Gastrocnemius medialis (tissue), 4 donors: Measurements from ENCODE around the gene PDK4. TPM values are rescaled to one million over a fixed set of nuclear protein-coding genes. Genes with fewer than 3 reads are reported as not detected.
"Not testable (repeated sequence)": the region's sequence is repeated elsewhere in the genome, so short reads cannot be mapped to it uniquely, and the experiment has no call there.

Experiments
- ATAC-seq, 2 donors: fragments of 150-250 bp; one replicate each; pipeline ENCODE4 v1.9.1; 2016
- DNase-seq, 2 donors: peaks; one replicate each; pipeline ENCODE4 v3.0.0-alpha.2; 2019
- H3K27ac ChIP-seq, 4 donors: fragments of 200-600 bp; sonication (generic); 1 replicate in 1 of 4; 2 replicates in 3 of 4; pipeline ENCODE4 v1.5.1; 2016 to 2018; ENCODE audit warnings: mild to moderate bottlenecking in 2 of 4, moderate library complexity in 1 of 4
- H3K27me3 ChIP-seq, 3 donors: fragments of 200-600 bp; sonication (generic) in 2 of 3; 1 replicate in 1 of 3; 2 replicates in 2 of 3; pipeline versions ENCODE4 v1.5.1 to v1.6.0; 2016 to 2019; ENCODE audit warnings: mild to moderate bottlenecking in 1 of 3, moderate library complexity in 1 of 3
- H3K36me3 ChIP-seq, 2 donors: fragments of 200-600 bp; sonication (generic) in 1 of 2; one replicate each; pipeline ENCODE4 v1.5.1; 2017 to 2018
- H3K4me1 ChIP-seq, 2 donors: fragments of 200-600 bp; sonication (generic) in 1 of 2; one replicate each; pipeline ENCODE4 v1.5.1; 2016 to 2017; ENCODE audit warnings: mild to moderate bottlenecking in 2 of 2
- H3K4me3 ChIP-seq, 4 donors: fragments of 200-600 bp; sonication (generic) in 3 of 4; 1 replicate in 1 of 4; 2 replicates in 3 of 4; pipeline ENCODE4 v1.5.1; 2016 to 2019; ENCODE audit warnings: mild to moderate bottlenecking in 2 of 4
- H3K9me3 ChIP-seq, 3 donors: fragments of 200-600 bp; sonication (generic) in 2 of 3; 1 replicate in 1 of 3; 2 replicates in 2 of 3; pipeline ENCODE4 v1.5.1; 2016 to 2019
- POLR2A ChIP-seq, 2 donors: fragments of 450-650 bp; IDR thresholded peaks; one replicate each; pipeline ENCODE4 v1.6.1; 2017; ENCODE audit warnings: antibody characterized with exemption in 2 of 2, mild to moderate bottlenecking in 2 of 2, moderate library complexity in 2 of 2
- in situ Hi-C, 4 donors: fragments of 200-750 bp; cut with MboI; loops; one replicate each; pipeline versions ENCODE4 v1.15.0 to v1.8.0; 2017; ENCODE audit warnings: low sequenced_read_pairs in 4 of 4
- intact Hi-C: fragments of 100-400 bp; cut with DNase I; formaldehyde crosslinking; loops from one replicate; pipeline ENCODE4 v1.15.1; 2023; ENCODE audit warnings: low total_unique reads
- total RNA-seq, 4 donors: library from RNA; depleted of rRNA; stranded (reverse); fragments of >200 nt; gene quantifications; one replicate each; pipeline versions ENCODE4 v1.1.0 to v1.2.3, GENCODE V29; 2016
- TF ChIP-seq, protein P1 (sequence below), 5 experiments: fragments of 450-650 bp in 3 of 5; fragments of 200-600 bp in 2 of 5; sonication (generic) in 2 of 5; IDR thresholded peaks in 4 of 5; conservative IDR thresholded peaks in 1 of 5; 1 replicate in 4 of 5; 2 replicates in 1 of 5; pipeline ENCODE4 v1.5.1; 2016 to 2019; ENCODE audit warnings: antibody characterized with exemption in 5 of 5, mild to moderate bottlenecking in 3 of 5, moderate library complexity in 3 of 5

Gene PDK4
- total RNA-seq, 4 donors from 2014 or later, result 2,371 to 5,827 (median 4,654) TPM

DNA sequence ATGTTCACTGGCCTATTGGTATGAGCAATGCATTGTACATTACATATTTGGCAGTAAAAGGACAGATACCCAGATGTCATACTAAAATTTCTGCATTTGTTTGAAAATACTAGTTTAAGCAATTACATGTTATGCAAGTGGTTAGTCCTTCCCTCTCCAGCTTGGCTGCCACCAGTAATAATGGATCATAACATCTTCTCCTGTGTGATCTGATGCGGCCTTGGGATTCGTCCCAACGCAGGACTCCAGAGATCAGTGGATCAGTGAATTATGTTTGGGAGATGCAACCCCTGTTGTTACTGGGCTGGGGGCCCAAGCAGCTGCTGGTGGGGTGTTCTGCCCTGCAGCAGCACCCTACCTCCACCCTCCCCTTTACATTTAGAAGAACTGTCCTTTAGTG is 11.2 kb upstream of the PDK4 start:
- no peaks in the 10 kb centered on the region for H3K9me3 ChIP-seq
- peak overlapping the region in 3 of 4 donors; percentile 7 to 45 (median 26) for H3K4me3 ChIP-seq
- H3K27me3 ChIP-seq, result no peaks in the 10 kb centered on the region
- ATAC-seq (no peak), DNase-seq (no peak)
- in situ Hi-C loops (no loop called here), intact Hi-C loops (no loop called here)
- peak overlapping the region; percentile 89 to 93 (median 91) for H3K27ac ChIP-seq
- peaks cover 41 to 59% of the 10 kb centered on the region in 2 donors for H3K4me1 ChIP-seq
- TF ChIP-seq POLR2A (IDR thresholded peaks at IDR 0.05), result no peak
- TF ChIP-seq, protein P1, sequence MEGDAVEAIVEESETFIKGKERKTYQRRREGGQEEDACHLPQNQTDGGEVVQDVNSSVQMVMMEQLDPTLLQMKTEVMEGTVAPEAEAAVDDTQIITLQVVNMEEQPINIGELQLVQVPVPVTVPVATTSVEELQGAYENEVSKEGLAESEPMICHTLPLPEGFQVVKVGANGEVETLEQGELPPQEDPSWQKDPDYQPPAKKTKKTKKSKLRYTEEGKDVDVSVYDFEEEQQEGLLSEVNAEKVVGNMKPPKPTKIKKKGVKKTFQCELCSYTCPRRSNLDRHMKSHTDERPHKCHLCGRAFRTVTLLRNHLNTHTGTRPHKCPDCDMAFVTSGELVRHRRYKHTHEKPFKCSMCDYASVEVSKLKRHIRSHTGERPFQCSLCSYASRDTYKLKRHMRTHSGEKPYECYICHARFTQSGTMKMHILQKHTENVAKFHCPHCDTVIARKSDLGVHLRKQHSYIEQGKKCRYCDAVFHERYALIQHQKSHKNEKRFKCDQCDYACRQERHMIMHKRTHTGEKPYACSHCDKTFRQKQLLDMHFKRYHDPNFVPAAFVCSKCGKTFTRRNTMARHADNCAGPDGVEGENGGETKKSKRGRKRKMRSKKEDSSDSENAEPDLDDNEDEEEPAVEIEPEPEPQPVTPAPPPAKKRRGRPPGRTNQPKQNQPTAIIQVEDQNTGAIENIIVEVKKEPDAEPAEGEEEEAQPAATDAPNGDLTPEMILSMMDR (IDR thresholded peaks at IDR 0.05 in 4 of 5, conservative IDR thresholded peaks at IDR 0.05 in 1 of 5), result no peak
- H3K36me3 ChIP-seq, result no peaks in the 10 kb centered on the region

DNA sequence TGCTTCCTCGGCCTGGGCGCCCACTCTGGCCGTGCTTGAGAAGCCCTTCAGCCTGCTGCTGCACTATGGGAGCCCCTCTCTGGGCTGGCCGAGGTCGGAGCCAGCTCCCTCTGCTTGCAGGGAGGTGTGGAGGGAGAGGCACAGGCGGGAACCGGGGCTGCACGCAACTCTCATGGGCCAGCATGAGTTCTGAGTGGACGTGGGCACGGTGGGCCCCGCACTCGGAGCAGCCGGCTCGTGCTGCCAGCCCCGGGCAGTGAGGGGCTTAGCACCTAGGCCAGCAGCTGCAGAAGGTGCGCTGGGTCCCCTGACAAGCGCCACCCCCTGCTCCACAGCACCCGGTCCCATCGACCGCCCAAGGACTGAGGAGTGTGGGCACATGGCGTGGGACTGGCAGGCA is 9.0 kb upstream of the PDK4 start:
- in situ Hi-C loops, result no loop called here
- TF ChIP-seq, protein P1 (IDR thresholded peaks at IDR 0.05 in 4 of 5, conservative IDR thresholded peaks at IDR 0.05 in 1 of 5), result no peak
- no peak for TF ChIP-seq POLR2A (IDR thresholded peaks at IDR 0.05)
- H3K36me3 ChIP-seq, result no peaks in the 10 kb centered on the region
- intact Hi-C loops, result no loop called here
- H3K27ac ChIP-seq, result peak overlapping the region in 1 of 4 donors; percentile 89
- no peak overlapping the region for H3K4me3 ChIP-seq
- ATAC-seq (no peak), DNase-seq (no peak)
- no peaks in the 10 kb centered on the region for H3K27me3 ChIP-seq
- peaks cover 35 to 55% of the 10 kb centered on the region in 2 donors for H3K4me1 ChIP-seq
- no peaks in the 10 kb centered on the region for H3K9me3 ChIP-seq

DNA sequence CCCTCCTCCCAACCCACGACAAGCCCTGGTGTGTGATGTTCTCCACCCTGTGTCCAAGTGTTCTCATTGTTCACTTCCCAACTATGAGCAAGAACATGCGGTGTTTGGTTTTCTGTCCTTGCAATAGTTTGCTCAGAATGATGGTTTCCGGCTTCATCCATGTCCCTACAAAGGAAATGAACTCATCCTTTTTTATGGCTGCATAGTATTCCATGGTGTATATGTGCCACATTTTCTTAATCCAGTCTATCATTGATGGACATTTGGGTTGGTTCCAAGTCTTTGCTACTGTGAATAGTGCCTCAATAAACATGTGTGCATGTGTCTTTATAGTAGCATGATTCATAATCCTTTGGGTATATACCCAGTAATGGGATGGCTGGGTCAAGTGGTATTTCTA is 8.5 kb upstream of the PDK4 start:
- Histone ChIP-seq H3K27ac (peak overlapping the region in 1 of 4 donors; percentile 89), H3K4me1 (peaks cover 32 to 54% of the 10 kb centered on the region in 2 donors)
- ATAC-seq, H3K4me3 ChIP-seq, H3K9me3 ChIP-seq, H3K27me3 ChIP-seq, DNase-seq, H3K36me3 ChIP-seq, intact Hi-C loops, in situ Hi-C loops: not testable (repeated sequence)

DNA sequence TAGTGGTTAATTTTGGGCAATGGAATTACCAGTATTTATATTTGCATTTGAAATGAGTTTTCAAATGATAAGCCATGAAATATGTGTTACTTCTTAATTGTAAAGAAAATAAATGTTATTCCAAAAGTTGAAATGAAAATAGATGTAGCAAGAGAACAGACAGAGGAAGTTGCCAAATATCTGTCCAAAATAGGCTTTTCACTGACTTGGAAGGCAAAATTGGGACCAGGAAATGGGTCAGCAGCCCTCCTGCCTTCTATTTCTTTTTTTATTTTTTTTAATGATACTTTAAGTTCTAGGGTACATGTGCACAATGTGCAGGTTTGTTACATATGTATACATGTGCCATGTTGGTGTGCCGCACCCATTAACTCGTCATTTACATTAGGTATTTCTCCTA is 8.1 kb upstream of the PDK4 start:
- in situ Hi-C loops, intact Hi-C loops, H3K4me3 ChIP-seq, ATAC-seq, DNase-seq, H3K27me3 ChIP-seq, H3K36me3 ChIP-seq, H3K9me3 ChIP-seq, H3K27ac ChIP-seq: not testable (repeated sequence)
- H3K4me1 ChIP-seq, result peaks cover 32 to 54% of the 10 kb centered on the region in 2 donors

DNA sequence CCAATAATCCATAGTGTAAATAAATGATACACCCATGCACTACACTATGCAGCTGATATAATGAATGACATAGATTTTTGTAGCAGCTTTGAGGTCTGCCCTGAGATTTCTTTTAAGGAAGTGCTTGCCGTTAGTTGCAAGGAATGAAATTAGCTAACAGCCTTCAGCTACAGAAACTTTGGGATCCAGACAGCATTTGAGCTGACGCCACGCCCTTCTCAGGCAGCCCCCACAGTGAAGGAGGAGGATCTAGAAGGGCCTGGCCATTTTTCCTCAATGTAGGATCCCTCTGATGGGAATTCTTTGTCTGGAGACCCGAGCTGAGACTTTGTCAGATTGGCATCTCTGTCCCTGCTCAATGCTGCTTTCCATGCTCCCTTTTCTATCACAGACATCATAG is 6.1 kb upstream of the PDK4 start:
- H3K27ac ChIP-seq, result peak overlapping the region in 3 of 4 donors; percentile 27 to 97 (median 34)
- in situ Hi-C loops (no loop called here), intact Hi-C loops (no loop called here)
- H3K9me3 ChIP-seq, result no peaks in the 10 kb centered on the region
- TF ChIP-seq, protein P1 (IDR thresholded peaks at IDR 0.05 in 4 of 5, conservative IDR thresholded peaks at IDR 0.05 in 1 of 5), result no peak
- TF ChIP-seq POLR2A (IDR thresholded peaks at IDR 0.05), result no peak
- no peaks in the 10 kb centered on the region for H3K36me3 ChIP-seq
- H3K4me3 ChIP-seq, result no peak overlapping the region
- ATAC-seq (no peak), DNase-seq (no peak)
- no peaks in the 10 kb centered on the region for H3K27me3 ChIP-seq
- H3K4me1 ChIP-seq, result peaks cover 33 to 55% of the 10 kb centered on the region in 2 donors

DNA sequence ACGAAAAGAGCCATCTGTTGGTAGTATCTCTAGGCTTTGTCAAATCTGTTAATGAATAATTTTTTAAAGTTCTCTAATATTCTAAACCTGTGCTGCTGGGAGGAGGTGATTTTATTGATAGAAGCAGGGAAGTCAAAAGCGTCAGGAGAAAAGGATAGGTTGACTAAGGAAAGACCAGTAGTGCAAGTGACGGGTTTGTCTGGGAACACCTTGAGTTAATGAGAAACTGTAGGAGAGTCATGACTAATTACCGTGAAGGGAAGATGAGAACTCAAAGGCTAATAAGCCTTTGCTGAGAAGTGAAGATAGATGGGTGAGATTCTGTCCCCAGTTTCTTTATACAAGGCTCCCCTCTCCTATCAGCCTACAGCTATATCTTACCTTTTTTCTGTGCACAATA is 5.0 kb upstream of the PDK4 start:
- intact Hi-C loops, result no loop called here

More for the DNA sequence above, 5.0 kb upstream of the PDK4 start:
- DNase-seq, result no peak
- Histone ChIP-seq H3K9me3 (no peaks in the 10 kb centered on the region), H3K4me1 (peaks cover 27 to 46% of the 10 kb centered on the region in 2 donors), H3K36me3 (no peaks in the 10 kb centered on the region), H3K27me3 (no peaks in the 10 kb centered on the region), H3K4me3 (no peak overlapping the region), H3K27ac (peak overlapping the region; percentile 7 to 97 (median 62))
- ATAC-seq, result no peak
- TF ChIP-seq, protein P1 (IDR thresholded peaks at IDR 0.05 in 4 of 5, conservative IDR thresholded peaks at IDR 0.05 in 1 of 5), result no peak
- TF ChIP-seq POLR2A (IDR thresholded peaks at IDR 0.05), result no peak
- in situ Hi-C loops, result no loop called here
